ENCODE results near the gene LHX6. TPM values are rescaled to one million over a fixed set of nuclear protein-coding genes. Genes with fewer than 3 reads are reported as not detected.
A peak's percentile ranks its signal among the peaks of the same experiment; 100 is the strongest.

The LHX6 gene
- total and polyA plus RNA-seq, 2 experiments from 2014 or later = not detected

GRCh38 chr9:122184551-122184950, 44.2 kb downstream of the LHX6 start:
- TF ChIP-seq EZH2phosphoT487 (IDR thresholded peaks at IDR 0.05; ENCODE audit: insufficient read depth, low read depth) (no peak), EZH2 (IDR thresholded peaks at IDR 0.05; ENCODE audit: insufficient read depth, poor library complexity, severe bottlenecking) (no peak)
- 100% methylated on average over 1 of the region's 1 CpG for WGBS, 2 experiments (ENCODE audit: low coverage in 1 of 2, low lambda C conversion rate in 2 of 2, missing lambda C conversion rate in 2 of 2)
- H3K27ac ChIP-seq = no peak overlapping the region
- no peaks in the 10 kb centered on the region for H3K9me3 ChIP-seq (ENCODE audit: low read depth)
- in situ Hi-C loops (cut with MboI) = no loop called here
- no peaks in the 10 kb centered on the region for H3K9me2 ChIP-seq (ENCODE audit: insufficient read depth)
- no peak overlapping the region for H3K9ac ChIP-seq
- H3K36me3 ChIP-seq (ENCODE audit: low read depth) = no peaks in the 10 kb centered on the region
- H3K27me3 ChIP-seq (replicated peaks; ENCODE audit: insufficient read depth) = peaks cover 20% of the 10 kb centered on the region
- H3K79me2 ChIP-seq (ENCODE audit: insufficient read depth) = no peaks in the 10 kb centered on the region
- H3K4me1 ChIP-seq (ENCODE audit: insufficient read depth) = peaks cover 15% of the 10 kb centered on the region
- H4K20me1 ChIP-seq (ENCODE audit: insufficient read depth) = no peaks in the 10 kb centered on the region
- H3F3A ChIP-seq (ENCODE audit: insufficient read depth) = peaks cover 5% of the 10 kb centered on the region; the same call in 1 of the 2 replicates
- DNase-seq = no peak
- H3K4me2 ChIP-seq (ENCODE audit: unreplicated experiment) = no peak overlapping the region
- H3K4me3 ChIP-seq = no peak overlapping the region
- H2AFZ ChIP-seq = no peak overlapping the region

GRCh38 chr9:122183501-122183900, 45.3 kb downstream of the LHX6 start:
- no peak overlapping the region for H2AFZ ChIP-seq
- peaks cover 20% of the 10 kb centered on the region for H3K27me3 ChIP-seq (replicated peaks; ENCODE audit: insufficient read depth)
- no peaks in the 10 kb centered on the region for H3K9me3 ChIP-seq (ENCODE audit: low read depth)
- no peaks in the 10 kb centered on the region for H4K20me1 ChIP-seq (ENCODE audit: insufficient read depth)
- H3K9ac ChIP-seq = no peak overlapping the region
- no peak for DNase-seq
- TF ChIP-seq EZH2 (IDR thresholded peaks at IDR 0.05; ENCODE audit: insufficient read depth, poor library complexity, severe bottlenecking) (no peak), EZH2phosphoT487 (IDR thresholded peaks at IDR 0.05; ENCODE audit: insufficient read depth, low read depth) (no peak)
- no peaks in the 10 kb centered on the region for H3K36me3 ChIP-seq (ENCODE audit: low read depth)
- no peak overlapping the region for H3K27ac ChIP-seq
- H3K4me3 ChIP-seq = no peak overlapping the region
- H3K79me2 ChIP-seq (ENCODE audit: insufficient read depth) = no peaks in the 10 kb centered on the region
- in situ Hi-C loops (cut with MboI) = no loop called here
- peaks cover 19% of the 10 kb centered on the region for H3K4me1 ChIP-seq (ENCODE audit: insufficient read depth)
- H3K4me2 ChIP-seq (ENCODE audit: unreplicated experiment) = no peak overlapping the region
- 19 to 22% methylated on average over 7 of the region's 7 CpGs for WGBS, 2 experiments (ENCODE audit: low coverage in 1 of 2, low lambda C conversion rate in 2 of 2, missing lambda C conversion rate in 2 of 2)
- peaks cover 13% of the 10 kb centered on the region; the same call in 1 of the 2 replicates for H3F3A ChIP-seq (ENCODE audit: insufficient read depth)
- H3K9me2 ChIP-seq (ENCODE audit: insufficient read depth) = no peaks in the 10 kb centered on the region

- Histone ChIP-seq H3K4me3 (no peak overlapping the region), H3K9ac (no peak overlapping the region), H3K36me3 (ENCODE audit: low read depth) (no peaks in the 10 kb centered on the region), H3K27me3 (replicated peaks; ENCODE audit: insufficient read depth) (peaks cover 20% of the 10 kb centered on the region), H2AFZ (no peak overlapping the region), H3K27ac (no peak overlapping the region), H3F3A (ENCODE audit: insufficient read depth) (peaks cover 13% of the 10 kb centered on the region; the same call in 1 of the 2 replicates), H3K4me2 (ENCODE audit: unreplicated experiment) (peak overlapping the region; percentile 39), H3K79me2 (ENCODE audit: insufficient read depth) (no peaks in the 10 kb centered on the region), H3K9me2 (ENCODE audit: insufficient read depth) (no peaks in the 10 kb centered on the region), H3K9me3 (ENCODE audit: low read depth) (no peaks in the 10 kb centered on the region), H3K4me1 (ENCODE audit: insufficient read depth) (peaks cover 19% of the 10 kb centered on the region), H4K20me1 (ENCODE audit: insufficient read depth) (no peaks in the 10 kb centered on the region)
- WGBS, 2 experiments (ENCODE audit: low coverage in 1 of 2, low lambda C conversion rate in 2 of 2, missing lambda C conversion rate in 2 of 2) = 11 to 13% methylated on average over 4 of the region's 4 CpGs
- TF ChIP-seq EZH2phosphoT487 (IDR thresholded peaks at IDR 0.05; ENCODE audit: insufficient read depth, low read depth) = no peak
- no peak for TF ChIP-seq EZH2 (IDR thresholded peaks at IDR 0.05; ENCODE audit: insufficient read depth, poor library complexity, severe bottlenecking)
- DNase-seq = peak; percentile 91
- in situ Hi-C loops (cut with MboI) = no loop called here
Measured at GRCh38 chr9:122180633-122181032, 48.1 kb downstream of the LHX6 start.

GRCh38 chr9:122179690-122180074, 49.1 kb downstream of the LHX6 start:
- H3K4me1 ChIP-seq (ENCODE audit: insufficient read depth) = peaks cover 19% of the 10 kb centered on the region
- no peaks in the 10 kb centered on the region for H3K79me2 ChIP-seq (ENCODE audit: insufficient read depth)
- no peaks in the 10 kb centered on the region for H3K9me2 ChIP-seq (ENCODE audit: insufficient read depth)
- no peaks in the 10 kb centered on the region for H3K36me3 ChIP-seq (ENCODE audit: low read depth)
- H3K4me3 ChIP-seq = no peak overlapping the region
- peak; percentile 75 for DNase-seq
- no peak overlapping the region for H2AFZ ChIP-seq
- no peaks in the 10 kb centered on the region for H3K9me3 ChIP-seq (ENCODE audit: low read depth)
- peaks cover 13% of the 10 kb centered on the region; the same call in 1 of the 2 replicates for H3F3A ChIP-seq (ENCODE audit: insufficient read depth)
- H3K9ac ChIP-seq = no peak overlapping the region
- H3K27me3 ChIP-seq (replicated peaks; ENCODE audit: insufficient read depth) = peaks cover 20% of the 10 kb centered on the region
- H3K4me2 ChIP-seq (ENCODE audit: unreplicated experiment) = peak overlapping the region; percentile 38
- in situ Hi-C loops (cut with MboI) = no loop called here
- no peaks in the 10 kb centered on the region for H4K20me1 ChIP-seq (ENCODE audit: insufficient read depth)
- WGBS, 2 experiments (ENCODE audit: low coverage in 1 of 2, low lambda C conversion rate in 2 of 2, missing lambda C conversion rate in 2 of 2) = 32 to 46% methylated on average over 2 of the region's 2 CpGs
- no peak for TF ChIP-seq EZH2 (IDR thresholded peaks at IDR 0.05; ENCODE audit: insufficient read depth, poor library complexity, severe bottlenecking)
- no peak for TF ChIP-seq EZH2phosphoT487 (IDR thresholded peaks at IDR 0.05; ENCODE audit: insufficient read depth, low read depth)
- peak overlapping the region; percentile 22; the same call in 1 of the 2 replicates for H3K27ac ChIP-seq
